Forelimb muscle (tissue), 1 donor: ENCODE results near the gene NFIX. TPM values are rescaled to one million over a fixed set of nuclear protein-coding genes. Genes with fewer than 3 reads are reported as not detected.
"Not testable (repeated sequence)": the region's sequence is repeated elsewhere in the genome, so short reads cannot be mapped to it uniquely, and the experiment has no call there.

Experiments used
- DNase-seq: peaks from one replicate; pipeline ENCODE4 v3.0.0-alpha.2; 2013; ENCODE audit warnings: low read depth
- polyA plus RNA-seq: library from polyadenylated mRNA; unstranded; fragments of 120-200 nt; gene quantifications from one replicate; pipeline ENCODE4 v1.2.1, GENCODE V29; 2013; ENCODE audit not compliant: insufficient read length

Gene NFIX
- 111 TPM for polyA plus RNA-seq

- DNase-seq: no peak
Observed at GRCh38 chr19:12994701-12995595, at the start of gene NFIX. TSS of gene NFIX (plus strand) at chr19:12995475. CDS start at chr19:12995838, 363 bp downstream.

GRCh38 chr19:12945479-12946091 lies 49.7 kb upstream of the NFIX start, which contains the start of gene RAD23A:
TSS of gene RAD23A (plus strand) at chr19:12945862. CDS start at chr19:12945949, 87 bp downstream.
- peak; percentile 93 for DNase-seq

GRCh38 chr19:12946092-12946721 lies 49.1 kb upstream of the NFIX start:
- DNase-seq: no peak

- DNase-seq: no peak
Observed at GRCh38 chr19:12946731-12947496, 48.4 kb upstream of the NFIX start.

GRCh38 chr19:12947702-12948611 lies 47.3 kb upstream of the NFIX start:
- DNase-seq: no peak

- no peak for DNase-seq
Observed at GRCh38 chr19:12948612-12949362, 46.5 kb upstream of the NFIX start.

GRCh38 chr19:12949363-12950283 lies 45.7 kb upstream of the NFIX start:
- no peak for DNase-seq

GRCh38 chr19:12952050-12952449 lies 43.2 kb upstream of the NFIX start:
- not testable (repeated sequence) for DNase-seq

GRCh38 chr19:12952488-12953137 lies 42.7 kb upstream of the NFIX start:
- DNase-seq: no peak

- no peak for DNase-seq
Observed at GRCh38 chr19:12953138-12953798, 42.0 kb upstream of the NFIX start.

- DNase-seq: no peak
Observed at GRCh38 chr19:12953799-12954611, 41.3 kb upstream of the NFIX start.

- DNase-seq: no peak
Observed at GRCh38 chr19:12954612-12954962, 40.7 kb upstream of the NFIX start.

GRCh38 chr19:12955575-12955974 lies 39.7 kb upstream of the NFIX start:
- DNase-seq: not testable (repeated sequence)

- DNase-seq: no peak
Observed at GRCh38 chr19:12955996-12956395, 39.3 kb upstream of the NFIX start.

- DNase-seq: no peak
Observed at GRCh38 chr19:12956446-12957388, 38.6 kb upstream of the NFIX start, which contains the start of gene GADD45GIP1. TSS of gene GADD45GIP1 (minus strand) at chr19:12957223. CDS start at chr19:12957212, 11 bp downstream.
